Breast epithelium (tissue), 3 donors: ENCODE results near the gene ANKRD11.
A peak's percentile ranks its signal among the peaks of the same experiment; 100 is the strongest.

Experiments used
- POLR2AphosphoS5 ChIP-seq, 3 donors: sonication (generic); formaldehyde crosslinking; IDR thresholded peaks; one replicate each; pipeline ENCODE4 v1.6.1; 2017; ENCODE audit warnings: antibody characterized with exemption in 3 of 3
- TF ChIP-seq, protein P1 (sequence below), 3 donors: fragments of 450-650 bp; IDR thresholded peaks; one replicate each; pipeline ENCODE4 v1.5.1; 2016 to 2017; ENCODE audit warnings: antibody characterized with exemption in 3 of 3, mild to moderate bottlenecking in 3 of 3, moderate library complexity in 3 of 3

DNA sequence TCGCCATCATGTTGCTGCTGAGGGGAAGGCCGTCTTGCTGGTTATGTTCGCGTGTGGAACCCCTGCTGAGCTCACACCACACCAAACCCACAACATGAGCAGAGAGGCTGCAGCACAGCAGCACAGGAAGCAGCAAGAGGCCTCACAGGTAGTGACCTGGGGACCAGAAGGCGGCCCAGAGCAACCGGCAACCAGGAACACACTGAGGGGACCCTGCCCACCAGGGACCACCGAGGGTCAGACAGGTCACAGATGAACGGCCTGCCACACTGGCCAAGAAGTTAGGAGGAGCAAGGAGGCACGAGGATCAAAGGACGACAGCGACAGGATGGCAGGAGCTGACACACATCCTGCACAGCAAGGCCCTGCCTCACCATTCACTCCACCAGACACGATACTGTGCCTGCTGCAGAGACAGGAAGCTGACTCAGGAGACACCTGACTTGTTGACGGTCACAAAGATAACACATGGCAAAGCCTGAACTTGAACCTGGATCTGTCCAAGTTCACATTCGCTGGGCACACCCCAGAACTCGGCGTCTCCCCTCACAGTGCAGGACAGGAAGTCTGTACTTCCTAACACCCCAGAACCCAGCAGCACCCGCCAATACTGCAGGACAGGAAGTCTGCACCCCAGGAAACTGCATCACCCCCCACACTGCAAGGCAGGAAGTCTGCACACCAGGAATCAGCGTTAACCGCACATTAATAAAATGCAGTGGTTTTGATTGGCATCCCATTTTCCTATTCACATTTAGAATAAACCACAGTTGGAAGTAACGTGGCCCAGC, 174.4 kb downstream of the ANKRD11 start:
- TF ChIP-seq, protein P1, sequence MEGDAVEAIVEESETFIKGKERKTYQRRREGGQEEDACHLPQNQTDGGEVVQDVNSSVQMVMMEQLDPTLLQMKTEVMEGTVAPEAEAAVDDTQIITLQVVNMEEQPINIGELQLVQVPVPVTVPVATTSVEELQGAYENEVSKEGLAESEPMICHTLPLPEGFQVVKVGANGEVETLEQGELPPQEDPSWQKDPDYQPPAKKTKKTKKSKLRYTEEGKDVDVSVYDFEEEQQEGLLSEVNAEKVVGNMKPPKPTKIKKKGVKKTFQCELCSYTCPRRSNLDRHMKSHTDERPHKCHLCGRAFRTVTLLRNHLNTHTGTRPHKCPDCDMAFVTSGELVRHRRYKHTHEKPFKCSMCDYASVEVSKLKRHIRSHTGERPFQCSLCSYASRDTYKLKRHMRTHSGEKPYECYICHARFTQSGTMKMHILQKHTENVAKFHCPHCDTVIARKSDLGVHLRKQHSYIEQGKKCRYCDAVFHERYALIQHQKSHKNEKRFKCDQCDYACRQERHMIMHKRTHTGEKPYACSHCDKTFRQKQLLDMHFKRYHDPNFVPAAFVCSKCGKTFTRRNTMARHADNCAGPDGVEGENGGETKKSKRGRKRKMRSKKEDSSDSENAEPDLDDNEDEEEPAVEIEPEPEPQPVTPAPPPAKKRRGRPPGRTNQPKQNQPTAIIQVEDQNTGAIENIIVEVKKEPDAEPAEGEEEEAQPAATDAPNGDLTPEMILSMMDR (IDR thresholded peaks at IDR 0.05) = no peak
- peak; percentile 16 to 37 (median 35) for TF ChIP-seq POLR2AphosphoS5 (IDR thresholded peaks at IDR 0.05)
